ENCODE results near the gene CCL23. TPM values are rescaled to one million over a fixed set of nuclear protein-coding genes. Genes with fewer than 3 reads are reported as not detected.

Gene CCL23
- total and polyA plus RNA-seq, 2 donors (not counting 1 experiment from before 2014, with no cell fraction given) = not detected

DNA sequence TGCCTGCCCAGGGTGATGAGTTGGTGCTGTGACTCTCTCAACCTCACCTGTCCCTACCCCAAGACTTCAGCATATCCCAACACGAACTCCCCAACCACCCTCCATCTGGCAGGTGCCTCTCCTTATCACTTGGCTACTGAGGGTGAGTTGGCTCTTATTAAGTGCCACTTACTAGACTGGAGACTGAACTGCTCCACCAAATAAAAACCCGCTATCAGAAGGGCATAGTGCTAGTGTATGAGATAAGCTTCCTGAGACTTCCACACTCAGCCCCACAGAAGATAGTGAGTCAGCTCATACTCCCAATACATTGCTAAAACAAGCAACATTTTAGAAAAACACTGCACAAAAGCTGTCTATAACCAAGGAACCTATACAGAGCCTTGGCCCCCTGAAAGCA is 30.3 kb upstream of the CCL23 start:
- no peak overlapping the region for H3K4me2 ChIP-seq (ENCODE audit: extremely low read depth, insufficient read depth, low read length)
- no peaks in the 10 kb centered on the region for H3K27me3 ChIP-seq (ENCODE audit: control insufficient read depth, insufficient read depth, low read length)
- H2AFZ ChIP-seq (ENCODE audit: low read length) = no peak overlapping the region
- no peaks in the 10 kb centered on the region for H3K4me1 ChIP-seq (ENCODE audit: control insufficient read depth, extremely low read depth, insufficient read depth, low read length)
- H3K9ac ChIP-seq (ENCODE audit: insufficient read depth, low read length) = no peak overlapping the region
- no peak for DNase-seq (ENCODE audit: low read depth in 2 of 2)
- no peaks in the 10 kb centered on the region for H4K20me1 ChIP-seq (ENCODE audit: control insufficient read depth, extremely low read depth, insufficient read depth, low read length)
- H3K79me2 ChIP-seq (ENCODE audit: control insufficient read depth, insufficient read depth, low read length) = no peaks in the 10 kb centered on the region
- TF ChIP-seq EZH2 (IDR thresholded peaks at IDR 0.05; ENCODE audit: low read length, missing control alignments) = no peak
- TF ChIP-seq, protein P1, sequence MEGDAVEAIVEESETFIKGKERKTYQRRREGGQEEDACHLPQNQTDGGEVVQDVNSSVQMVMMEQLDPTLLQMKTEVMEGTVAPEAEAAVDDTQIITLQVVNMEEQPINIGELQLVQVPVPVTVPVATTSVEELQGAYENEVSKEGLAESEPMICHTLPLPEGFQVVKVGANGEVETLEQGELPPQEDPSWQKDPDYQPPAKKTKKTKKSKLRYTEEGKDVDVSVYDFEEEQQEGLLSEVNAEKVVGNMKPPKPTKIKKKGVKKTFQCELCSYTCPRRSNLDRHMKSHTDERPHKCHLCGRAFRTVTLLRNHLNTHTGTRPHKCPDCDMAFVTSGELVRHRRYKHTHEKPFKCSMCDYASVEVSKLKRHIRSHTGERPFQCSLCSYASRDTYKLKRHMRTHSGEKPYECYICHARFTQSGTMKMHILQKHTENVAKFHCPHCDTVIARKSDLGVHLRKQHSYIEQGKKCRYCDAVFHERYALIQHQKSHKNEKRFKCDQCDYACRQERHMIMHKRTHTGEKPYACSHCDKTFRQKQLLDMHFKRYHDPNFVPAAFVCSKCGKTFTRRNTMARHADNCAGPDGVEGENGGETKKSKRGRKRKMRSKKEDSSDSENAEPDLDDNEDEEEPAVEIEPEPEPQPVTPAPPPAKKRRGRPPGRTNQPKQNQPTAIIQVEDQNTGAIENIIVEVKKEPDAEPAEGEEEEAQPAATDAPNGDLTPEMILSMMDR (conservative IDR thresholded peaks at IDR 0.05 in 1 of 2, IDR thresholded peaks at IDR 0.05 in 1 of 2; ENCODE audit: low read depth in 1 of 2, low read length in 2 of 2) = no peak
- H3K4me3 ChIP-seq (replicated peaks in 1 of 4; ENCODE audit: control extremely low read depth in 1 of 4, insufficient read depth in 1 of 4, low read depth in 3 of 4, low read length in 4 of 4) = no peak overlapping the region
- no peaks in the 10 kb centered on the region for H3K9me3 ChIP-seq (ENCODE audit: control insufficient read depth, insufficient read depth, low read depth, low read length)
- no peak overlapping the region for H3K27ac ChIP-seq (ENCODE audit: insufficient read depth, low read length)
- H3K36me3 ChIP-seq (ENCODE audit: control insufficient read depth, insufficient read depth, low read length) = no peaks in the 10 kb centered on the region

DNA sequence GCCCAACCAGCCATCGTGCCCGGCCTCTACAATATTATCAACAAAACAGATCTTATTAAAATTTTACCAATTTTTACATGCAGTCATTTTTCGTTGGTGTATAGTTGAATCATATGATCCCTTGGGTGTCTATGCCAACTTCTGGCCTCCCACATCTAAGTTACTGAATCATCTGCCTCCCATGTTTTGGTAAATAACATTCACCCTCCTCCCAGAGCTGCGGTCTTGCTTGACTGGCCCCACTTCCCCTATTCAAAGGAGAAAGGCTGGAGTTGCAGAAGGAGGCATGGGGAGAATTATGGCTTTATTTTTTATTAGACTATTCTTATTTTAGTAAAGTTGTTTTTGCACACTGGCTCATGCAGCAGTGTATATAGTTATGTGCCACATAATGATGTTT is 18.5 kb upstream of the CCL23 start:
- Histone ChIP-seq H3K27ac (ENCODE audit: insufficient read depth, low read length) (no peak overlapping the region), H3K79me2 (ENCODE audit: control insufficient read depth, insufficient read depth, low read length) (no peaks in the 10 kb centered on the region), H3K9me3 (ENCODE audit: control insufficient read depth, insufficient read depth, low read depth, low read length) (no peaks in the 10 kb centered on the region), H4K20me1 (ENCODE audit: control insufficient read depth, extremely low read depth, insufficient read depth, low read length) (no peaks in the 10 kb centered on the region), H3K4me1 (ENCODE audit: control insufficient read depth, extremely low read depth, insufficient read depth, low read length) (no peaks in the 10 kb centered on the region), H3K36me3 (ENCODE audit: control insufficient read depth, insufficient read depth, low read length) (no peaks in the 10 kb centered on the region), H3K9ac (ENCODE audit: insufficient read depth, low read length) (no peak overlapping the region), H3K4me2 (ENCODE audit: extremely low read depth, insufficient read depth, low read length) (no peak overlapping the region), H2AFZ (ENCODE audit: low read length) (no peak overlapping the region), H3K4me3 (replicated peaks in 1 of 4; ENCODE audit: control extremely low read depth in 1 of 4, insufficient read depth in 1 of 4, low read depth in 3 of 4, low read length in 4 of 4) (no peak overlapping the region), H3K27me3 (ENCODE audit: control insufficient read depth, insufficient read depth, low read length) (no peaks in the 10 kb centered on the region)
- TF ChIP-seq, protein P1 (conservative IDR thresholded peaks at IDR 0.05 in 1 of 2, IDR thresholded peaks at IDR 0.05 in 1 of 2; ENCODE audit: low read depth in 1 of 2, low read length in 2 of 2) = no peak
- TF ChIP-seq EZH2 (IDR thresholded peaks at IDR 0.05; ENCODE audit: low read length, missing control alignments) = no peak
- no peak for DNase-seq (ENCODE audit: low read depth in 2 of 2)

DNA sequence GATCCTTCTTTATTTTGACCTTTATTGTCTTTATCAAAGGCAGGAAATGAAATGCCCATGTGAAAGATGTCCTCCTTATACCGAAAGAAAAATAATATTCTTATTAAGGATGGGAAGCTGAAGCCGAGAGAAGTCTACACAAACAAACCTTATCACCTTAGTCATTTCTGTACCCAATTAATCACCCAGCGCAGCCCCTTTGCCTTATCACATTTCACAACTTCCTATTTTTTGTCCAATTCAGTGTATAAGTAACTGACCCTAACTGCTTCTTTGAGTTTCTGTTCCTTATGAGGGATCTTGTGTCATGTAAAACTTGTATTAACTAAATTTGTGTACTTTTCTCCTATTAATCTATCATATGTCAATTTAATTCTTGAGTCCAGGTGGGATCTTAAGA is 16.4 kb upstream of the CCL23 start:
- H3K36me3 ChIP-seq (ENCODE audit: control insufficient read depth, insufficient read depth, low read length) = no peaks in the 10 kb centered on the region
- H3K27me3 ChIP-seq (ENCODE audit: control insufficient read depth, insufficient read depth, low read length) = no peaks in the 10 kb centered on the region
- TF ChIP-seq, protein P1 (conservative IDR thresholded peaks at IDR 0.05 in 1 of 2, IDR thresholded peaks at IDR 0.05 in 1 of 2; ENCODE audit: low read depth in 1 of 2, low read length in 2 of 2) = no peak
- no peak for TF ChIP-seq EZH2 (IDR thresholded peaks at IDR 0.05; ENCODE audit: low read length, missing control alignments)
- no peak overlapping the region for H3K4me3 ChIP-seq (replicated peaks in 1 of 4; ENCODE audit: control extremely low read depth in 1 of 4, insufficient read depth in 1 of 4, low read depth in 3 of 4, low read length in 4 of 4)
- no peak overlapping the region for H3K9ac ChIP-seq (ENCODE audit: insufficient read depth, low read length)
- H3K79me2 ChIP-seq (ENCODE audit: control insufficient read depth, insufficient read depth, low read length) = no peaks in the 10 kb centered on the region
- H3K4me2 ChIP-seq (ENCODE audit: extremely low read depth, insufficient read depth, low read length) = no peak overlapping the region
- no peak overlapping the region for H3K27ac ChIP-seq (ENCODE audit: insufficient read depth, low read length)
- no peaks in the 10 kb centered on the region for H3K9me3 ChIP-seq (ENCODE audit: control insufficient read depth, insufficient read depth, low read depth, low read length)
- H4K20me1 ChIP-seq (ENCODE audit: control insufficient read depth, extremely low read depth, insufficient read depth, low read length) = no peaks in the 10 kb centered on the region
- no peak for DNase-seq (ENCODE audit: low read depth in 2 of 2)
- H3K4me1 ChIP-seq (ENCODE audit: control insufficient read depth, extremely low read depth, insufficient read depth, low read length) = no peaks in the 10 kb centered on the region
- no peak overlapping the region for H2AFZ ChIP-seq (ENCODE audit: low read length)

Data from fibroblast of lung (primary cell).